Activated CD8-positive, alpha-beta memory T cell treated with anti-CD3 and anti-CD28 coated beads for 1 hour (primary cell): Measurements from ENCODE around the gene ANO4.
"Not testable (repeated sequence)": the region's sequence is repeated elsewhere in the genome, so short reads cannot be mapped to it uniquely, and the experiment has no call there.

Experiments used
- DNase-seq, 2 donors: peaks; one replicate each; pipeline ENCODE4 v3.0.0-alpha.2; 2020; ENCODE audit warnings: low read depth in 1 of 2; ENCODE audit errors: extremely low read depth in 1 of 2

Gene ANO4

GRCh38 chr12:100987552-100988521 is 193.3 kb downstream of the ANO4 start:
- no peak for DNase-seq

GRCh38 chr12:100989509-100989908 is 194.9 kb downstream of the ANO4 start:
- not testable (repeated sequence) for DNase-seq

GRCh38 chr12:100991102-100991501 is 196.5 kb downstream of the ANO4 start:
- no peak for DNase-seq

- no peak for DNase-seq
These were observed 197.6 kb downstream of the ANO4 start for GRCh38 chr12:100992194-100992593.

- DNase-seq: no peak
These were observed 199.4 kb downstream of the ANO4 start for GRCh38 chr12:100993916-100994450.

- DNase-seq: no peak
These were observed 200.6 kb downstream of the ANO4 start for GRCh38 chr12:100995201-100995600.

GRCh38 chr12:100995771-100996170 is 201.2 kb downstream of the ANO4 start:
- DNase-seq: no peak

GRCh38 chr12:101001669-101002068 is 207.1 kb downstream of the ANO4 start:
- no peak for DNase-seq

GRCh38 chr12:101002696-101003419 is 208.3 kb downstream of the ANO4 start:
- DNase-seq: no peak

GRCh38 chr12:101004898-101005297 is 210.3 kb downstream of the ANO4 start:
- DNase-seq: no peak

GRCh38 chr12:101009274-101009673 is 214.7 kb downstream of the ANO4 start:
- DNase-seq: no peak

- DNase-seq: no peak
These were observed 216.3 kb downstream of the ANO4 start for GRCh38 chr12:101010896-101011295.

- no peak for DNase-seq
These were observed 219.4 kb downstream of the ANO4 start for GRCh38 chr12:101013993-101014392.

GRCh38 chr12:101015044-101015443 is 220.5 kb downstream of the ANO4 start:
- no peak for DNase-seq

- no peak for DNase-seq
These were observed 224.0 kb downstream of the ANO4 start for GRCh38 chr12:101018540-101018939.

- DNase-seq: no peak
These were observed 224.6 kb downstream of the ANO4 start for GRCh38 chr12:101019201-101019600.

- DNase-seq: no peak
These were observed 225.1 kb downstream of the ANO4 start for GRCh38 chr12:101019667-101020066.

- DNase-seq: no peak
These were observed 226.9 kb downstream of the ANO4 start for GRCh38 chr12:101021442-101021841.

GRCh38 chr12:101021911-101022388 is 227.4 kb downstream of the ANO4 start:
- no peak for DNase-seq

GRCh38 chr12:101027200-101027599 is 232.6 kb downstream of the ANO4 start:
- no peak for DNase-seq

GRCh38 chr12:101027816-101028215 is 233.2 kb downstream of the ANO4 start:
- no peak for DNase-seq
